HUES48 (cell line): ENCODE results near the gene TBC1D22A.

Source experiments
- H3K27ac ChIP-seq: one replicate; pipeline ENCODE4 v1.7.0; 2013; ENCODE audit warnings: low read depth, low read length, inconsistent platforms
- H3K27me3 ChIP-seq: 2 replicates; pipeline ENCODE4 v1.6.1; 2013; ENCODE audit warnings: mild to moderate bottlenecking, low read length; ENCODE audit not compliant: control insufficient read depth, insufficient read depth
- H3K36me3 ChIP-seq: 2 replicates; pipeline ENCODE4 v1.6.1; 2013; ENCODE audit warnings: low read length; ENCODE audit not compliant: control insufficient read depth, insufficient read depth
- H3K4me1 ChIP-seq: 2 replicates; pipeline ENCODE4 v1.6.1; 2013; ENCODE audit warnings: mild to moderate bottlenecking, low read length; ENCODE audit not compliant: control insufficient read depth, insufficient read depth
- H3K4me3 ChIP-seq: 2 replicates; pipeline ENCODE4 v1.5.1; 2013; ENCODE audit warnings: mild to moderate bottlenecking, low read depth, low read length
- H3K9ac ChIP-seq: 2 replicates; pipeline ENCODE4 v1.6.1; 2013; ENCODE audit warnings: mild to moderate bottlenecking, low read depth, low read length, moderate library complexity
- H3K9me3 ChIP-seq: 2 replicates; pipeline ENCODE4 v1.6.1; 2013; ENCODE audit warnings: low read length; ENCODE audit not compliant: control insufficient read depth, insufficient read depth

Gene TBC1D22A

GRCh38 chr22:47205554-47205953, 443.1 kb downstream of the TBC1D22A start:
- no peak overlapping the region for H3K27ac ChIP-seq
- H3K36me3 ChIP-seq = no peaks in the 10 kb centered on the region
- H3K9me3 ChIP-seq = peaks cover 93% of the 10 kb centered on the region
- H3K4me1 ChIP-seq = no peaks in the 10 kb centered on the region
- no peaks in the 10 kb centered on the region for H3K27me3 ChIP-seq
- H3K4me3 ChIP-seq = no peak overlapping the region
- H3K9ac ChIP-seq = no peak overlapping the region

- Histone ChIP-seq H3K9me3 (peaks cover 92% of the 10 kb centered on the region), H3K9ac (no peak overlapping the region), H3K4me1 (no peaks in the 10 kb centered on the region), H3K4me3 (no peak overlapping the region), H3K27me3 (no peaks in the 10 kb centered on the region), H3K27ac (no peak overlapping the region), H3K36me3 (no peaks in the 10 kb centered on the region)
Observed at GRCh38 chr22:47206164-47206563, 443.7 kb downstream of the TBC1D22A start.

GRCh38 chr22:47206666-47207218, 444.3 kb downstream of the TBC1D22A start:
- H3K36me3 ChIP-seq = no peaks in the 10 kb centered on the region
- H3K4me1 ChIP-seq = no peaks in the 10 kb centered on the region
- H3K9me3 ChIP-seq = peaks cover 86% of the 10 kb centered on the region
- H3K27me3 ChIP-seq = no peaks in the 10 kb centered on the region
- H3K4me3 ChIP-seq = no peak overlapping the region
- H3K9ac ChIP-seq = no peak overlapping the region
- H3K27ac ChIP-seq = no peak overlapping the region

- H3K4me3 ChIP-seq = no peak overlapping the region
- no peak overlapping the region for H3K9ac ChIP-seq
- H3K27ac ChIP-seq = no peak overlapping the region
- H3K36me3 ChIP-seq = no peaks in the 10 kb centered on the region
- H3K4me1 ChIP-seq = no peaks in the 10 kb centered on the region
- peaks cover 87% of the 10 kb centered on the region for H3K9me3 ChIP-seq
- no peaks in the 10 kb centered on the region for H3K27me3 ChIP-seq
Observed at GRCh38 chr22:47207387-47207786, 444.9 kb downstream of the TBC1D22A start.

GRCh38 chr22:47207846-47208554, 445.6 kb downstream of the TBC1D22A start:
- Histone ChIP-seq H3K4me1 (no peaks in the 10 kb centered on the region), H3K9ac (no peak overlapping the region), H3K27ac (no peak overlapping the region), H3K36me3 (no peaks in the 10 kb centered on the region), H3K27me3 (no peaks in the 10 kb centered on the region), H3K4me3 (no peak overlapping the region), H3K9me3 (peaks cover 88% of the 10 kb centered on the region)

GRCh38 chr22:47208630-47209029, 446.2 kb downstream of the TBC1D22A start:
- Histone ChIP-seq H3K4me1 (no peaks in the 10 kb centered on the region), H3K27me3 (no peaks in the 10 kb centered on the region), H3K36me3 (no peaks in the 10 kb centered on the region), H3K9me3 (peaks cover 88% of the 10 kb centered on the region), H3K27ac (no peak overlapping the region), H3K9ac (no peak overlapping the region), H3K4me3 (no peak overlapping the region)

GRCh38 chr22:47209040-47209514, 446.6 kb downstream of the TBC1D22A start:
- no peak overlapping the region for H3K9ac ChIP-seq
- H3K27me3 ChIP-seq = no peaks in the 10 kb centered on the region
- H3K36me3 ChIP-seq = no peaks in the 10 kb centered on the region
- no peak overlapping the region for H3K27ac ChIP-seq
- H3K9me3 ChIP-seq = peaks cover 88% of the 10 kb centered on the region
- H3K4me3 ChIP-seq = no peak overlapping the region
- no peaks in the 10 kb centered on the region for H3K4me1 ChIP-seq

GRCh38 chr22:47209547-47210023, 447.1 kb downstream of the TBC1D22A start:
- H3K27ac ChIP-seq = no peak overlapping the region
- H3K4me1 ChIP-seq = no peaks in the 10 kb centered on the region
- no peak overlapping the region for H3K9ac ChIP-seq
- no peaks in the 10 kb centered on the region for H3K27me3 ChIP-seq
- no peaks in the 10 kb centered on the region for H3K36me3 ChIP-seq
- peaks cover 88% of the 10 kb centered on the region for H3K9me3 ChIP-seq
- no peak overlapping the region for H3K4me3 ChIP-seq

GRCh38 chr22:47210112-47210657, 447.7 kb downstream of the TBC1D22A start:
- H3K9me3 ChIP-seq = peaks cover 89% of the 10 kb centered on the region
- H3K36me3 ChIP-seq = no peaks in the 10 kb centered on the region
- H3K9ac ChIP-seq = no peak overlapping the region
- H3K27me3 ChIP-seq = no peaks in the 10 kb centered on the region
- H3K4me3 ChIP-seq = no peak overlapping the region
- no peaks in the 10 kb centered on the region for H3K4me1 ChIP-seq
- H3K27ac ChIP-seq = no peak overlapping the region

- Histone ChIP-seq H3K9me3 (peaks cover 89% of the 10 kb centered on the region), H3K9ac (no peak overlapping the region), H3K27me3 (no peaks in the 10 kb centered on the region), H3K36me3 (no peaks in the 10 kb centered on the region), H3K4me1 (no peaks in the 10 kb centered on the region), H3K4me3 (no peak overlapping the region; the same call in 1 of the 2 replicates), H3K27ac (no peak overlapping the region)
Observed at GRCh38 chr22:47210686-47211085, 448.2 kb downstream of the TBC1D22A start.

- Histone ChIP-seq H3K4me3 (no peak overlapping the region), H3K27me3 (no peaks in the 10 kb centered on the region), H3K9me3 (peaks cover 78% of the 10 kb centered on the region), H3K36me3 (no peaks in the 10 kb centered on the region), H3K4me1 (no peaks in the 10 kb centered on the region), H3K27ac (no peak overlapping the region), H3K9ac (no peak overlapping the region)
Observed at GRCh38 chr22:47213571-47214230, 451.3 kb downstream of the TBC1D22A start.
